Measurements from ENCODE around the gene SFXN3. TPM values are rescaled to one million over a fixed set of nuclear protein-coding genes. Genes with fewer than 3 reads are reported as not detected.

Gene SFXN3
- total and polyA plus RNA-seq, 2 donors from 2014 or later, result 23.3 to 51.6 TPM

- no peak overlapping the region for H3K4me3 ChIP-seq (ENCODE audit: low read length in 3 of 3)
- H3K9me3 ChIP-seq (ENCODE audit: control insufficient read depth in 2 of 3, insufficient read depth in 1 of 3, low read length in 3 of 3), result no peaks in the 10 kb centered on the region
- H3K4me1 ChIP-seq (ENCODE audit: control insufficient read depth in 2 of 3, insufficient read depth in 2 of 3, low read depth in 1 of 3, low read length in 3 of 3), result no peaks in the 10 kb centered on the region
- no peak overlapping the region for H3K27ac ChIP-seq (ENCODE audit: low read depth in 2 of 2, low read length in 2 of 2)
- H3K9ac ChIP-seq (ENCODE audit: low read length in 3 of 3), result no peak overlapping the region
- no peaks in the 10 kb centered on the region for H3K36me3 ChIP-seq (ENCODE audit: control insufficient read depth in 2 of 3, insufficient read depth in 3 of 3, low read length in 3 of 3)
- intact Hi-C loops (cut with DNase I), result no loop called here
- FAIRE-seq (no peak), DNase-seq (peak in 1 of 5 donors; percentile 19)
- TF ChIP-seq CTCF (IDR thresholded peaks at IDR 0.05; ENCODE audit: borderline replicate concordance, extremely low read depth, insufficient read depth), result no peak
- H3K27me3 ChIP-seq (ENCODE audit: control insufficient read depth, insufficient read depth, low read length), result peaks cover 22% of the 10 kb centered on the region
Measured at GRCh38 chr10:101052285-101052684, 21.3 kb downstream of the SFXN3 start.

GRCh38 chr10:101053516-101053915 is 22.5 kb downstream of the SFXN3 start:
- Histone ChIP-seq H3K4me1 (ENCODE audit: control insufficient read depth in 2 of 3, insufficient read depth in 2 of 3, low read depth in 1 of 3, low read length in 3 of 3) (no peaks in the 10 kb centered on the region), H3K36me3 (ENCODE audit: control insufficient read depth in 2 of 3, insufficient read depth in 3 of 3, low read length in 3 of 3) (no peaks in the 10 kb centered on the region), H3K9me3 (ENCODE audit: control insufficient read depth in 2 of 3, insufficient read depth in 1 of 3, low read length in 3 of 3) (no peaks in the 10 kb centered on the region), H3K4me3 (ENCODE audit: low read length in 3 of 3) (no peak overlapping the region), H3K9ac (ENCODE audit: low read length in 3 of 3) (no peak overlapping the region), H3K27me3 (ENCODE audit: control insufficient read depth, insufficient read depth, low read length) (peaks cover 18% of the 10 kb centered on the region), H3K27ac (ENCODE audit: low read depth in 2 of 2, low read length in 2 of 2) (no peak overlapping the region)
- intact Hi-C loops (cut with DNase I), result no loop called here
- no peak for FAIRE-seq
- no peak for TF ChIP-seq CTCF (IDR thresholded peaks at IDR 0.05; ENCODE audit: borderline replicate concordance, extremely low read depth, insufficient read depth)
- no peak for DNase-seq

GRCh38 chr10:101054351-101054750 is 23.3 kb downstream of the SFXN3 start:
- intact Hi-C loops (cut with DNase I), result no loop called here
- DNase-seq (no peak), FAIRE-seq (no peak)
- Histone ChIP-seq H3K9me3 (ENCODE audit: control insufficient read depth in 2 of 3, insufficient read depth in 1 of 3, low read length in 3 of 3) (no peaks in the 10 kb centered on the region), H3K36me3 (ENCODE audit: control insufficient read depth in 2 of 3, insufficient read depth in 3 of 3, low read length in 3 of 3) (no peaks in the 10 kb centered on the region), H3K27ac (ENCODE audit: low read depth in 2 of 2, low read length in 2 of 2) (no peak overlapping the region), H3K9ac (ENCODE audit: low read length in 3 of 3) (no peak overlapping the region), H3K4me3 (ENCODE audit: low read length in 3 of 3) (no peak overlapping the region), H3K27me3 (ENCODE audit: control insufficient read depth, insufficient read depth, low read length) (peaks cover 12% of the 10 kb centered on the region), H3K4me1 (ENCODE audit: control insufficient read depth in 2 of 3, insufficient read depth in 2 of 3, low read depth in 1 of 3, low read length in 3 of 3) (no peaks in the 10 kb centered on the region)
- TF ChIP-seq CTCF (IDR thresholded peaks at IDR 0.05; ENCODE audit: borderline replicate concordance, extremely low read depth, insufficient read depth), result no peak

GRCh38 chr10:101054876-101055275 is 23.8 kb downstream of the SFXN3 start:
- H3K4me3 ChIP-seq (ENCODE audit: low read length in 3 of 3), result no peak overlapping the region
- no peak overlapping the region for H3K27ac ChIP-seq (ENCODE audit: low read depth in 2 of 2, low read length in 2 of 2)
- no peak for DNase-seq
- no peaks in the 10 kb centered on the region for H3K9me3 ChIP-seq (ENCODE audit: control insufficient read depth in 2 of 3, insufficient read depth in 1 of 3, low read length in 3 of 3)
- peaks cover 12% of the 10 kb centered on the region for H3K27me3 ChIP-seq (ENCODE audit: control insufficient read depth, insufficient read depth, low read length)
- FAIRE-seq, result no peak
- H3K9ac ChIP-seq (ENCODE audit: low read length in 3 of 3), result no peak overlapping the region
- H3K36me3 ChIP-seq (ENCODE audit: control insufficient read depth in 2 of 3, insufficient read depth in 3 of 3, low read length in 3 of 3), result no peaks in the 10 kb centered on the region
- no peaks in the 10 kb centered on the region for H3K4me1 ChIP-seq (ENCODE audit: control insufficient read depth in 2 of 3, insufficient read depth in 2 of 3, low read depth in 1 of 3, low read length in 3 of 3)
- TF ChIP-seq CTCF (IDR thresholded peaks at IDR 0.05; ENCODE audit: borderline replicate concordance, extremely low read depth, insufficient read depth), result no peak
- intact Hi-C loops (cut with DNase I), result no loop called here

Measured in kidney (tissue), 14 donors.